SK-N-SH treated with all-trans-retinoic acid at 6 μM for 48 hours (cell line): ENCODE data around the gene UCN.

Source experiments
- CSRNP3 ChIP-seq: fragments of 250-450 bp; sonication (Bioruptor Pico); IDR thresholded peaks from 2 replicates; pipeline ENCODE4 v1.5.1; 2021; ENCODE audit warnings: mild to moderate bottlenecking, moderate library complexity
- ESRRG ChIP-seq: fragments of 250-450 bp; sonication (Bioruptor Pico); IDR thresholded peaks from 2 replicates; pipeline ENCODE4 v1.6.1; 2021; ENCODE audit warnings: mild to moderate bottlenecking
- PPARA ChIP-seq: fragments of 250-450 bp; sonication (Bioruptor Pico); IDR thresholded peaks from 2 replicates; pipeline ENCODE4 v1.5.0; 2020; ENCODE audit warnings: mild to moderate bottlenecking, borderline replicate concordance
- SNAI2 ChIP-seq: fragments of 250-450 bp; sonication (Bioruptor Pico); IDR thresholded peaks from 2 replicates; pipeline ENCODE4 v1.5.0; 2020; ENCODE audit warnings: mild to moderate bottlenecking, moderate library complexity
- TCF4 ChIP-seq: fragments of 250-450 bp; sonication (Bioruptor Pico); IDR thresholded peaks from 2 replicates; pipeline ENCODE4 v1.8.0; 2021; ENCODE audit warnings: mild to moderate bottlenecking, moderate library complexity, borderline replicate concordance
- ZC3H10 ChIP-seq: fragments of 250-450 bp; sonication (Bioruptor Pico); IDR thresholded peaks from 2 replicates; pipeline ENCODE4 v1.5.1; 2021; ENCODE audit warnings: mild to moderate bottlenecking, moderate library complexity
- ZFP3 ChIP-seq: fragments of 250-450 bp; sonication (Bioruptor Pico); IDR thresholded peaks from 2 replicates; pipeline ENCODE4 v1.5.0; 2020; ENCODE audit warnings: mild to moderate bottlenecking, moderate library complexity
- ZFP30 ChIP-seq: fragments of 450-650 bp; formaldehyde crosslinking; IDR thresholded peaks from 2 replicates; pipeline ENCODE4 v1.5.0; 2022; ENCODE audit warnings: mild to moderate bottlenecking, moderate library complexity
- TF ChIP-seq, protein P1 (sequence below): fragments of 250-450 bp; sonication (Bioruptor Pico); IDR thresholded peaks from 2 replicates; pipeline ENCODE4 v1.8.0; 2020; ENCODE audit warnings: mild to moderate bottlenecking, moderate library complexity, borderline replicate concordance
- TF ChIP-seq, protein P2 (sequence below): fragments of 250-450 bp; sonication (Bioruptor Pico); IDR thresholded peaks from 2 replicates; pipeline ENCODE4 v1.5.1; 2020; ENCODE audit warnings: low read depth, mild to moderate bottlenecking, moderate library complexity

DNA sequence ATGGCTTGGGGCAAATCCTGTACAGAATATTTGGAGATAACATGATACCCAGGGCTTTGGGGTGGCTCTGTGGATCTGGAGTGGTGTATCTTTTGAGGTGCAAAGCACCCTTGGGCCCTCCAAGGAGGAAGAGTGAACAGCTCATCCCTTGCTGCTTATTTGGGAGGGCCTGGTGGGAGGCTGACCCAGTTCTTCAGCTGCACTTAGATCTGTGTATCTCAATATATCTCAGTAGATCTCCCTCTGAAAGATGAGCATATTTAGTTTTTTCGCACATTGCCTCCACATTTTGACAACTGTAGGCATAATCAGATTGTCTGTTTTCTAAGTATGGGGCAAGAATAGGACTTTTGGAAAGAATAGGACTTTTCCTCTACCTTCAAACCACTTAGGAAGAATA, 23.2 kb downstream of the UCN start:
- no peak for TF ChIP-seq CSRNP3 (CRISPR knock-in tag)
- no peak for TF ChIP-seq ZFP3 (CRISPR knock-in tag)
- TF ChIP-seq, protein P1, sequence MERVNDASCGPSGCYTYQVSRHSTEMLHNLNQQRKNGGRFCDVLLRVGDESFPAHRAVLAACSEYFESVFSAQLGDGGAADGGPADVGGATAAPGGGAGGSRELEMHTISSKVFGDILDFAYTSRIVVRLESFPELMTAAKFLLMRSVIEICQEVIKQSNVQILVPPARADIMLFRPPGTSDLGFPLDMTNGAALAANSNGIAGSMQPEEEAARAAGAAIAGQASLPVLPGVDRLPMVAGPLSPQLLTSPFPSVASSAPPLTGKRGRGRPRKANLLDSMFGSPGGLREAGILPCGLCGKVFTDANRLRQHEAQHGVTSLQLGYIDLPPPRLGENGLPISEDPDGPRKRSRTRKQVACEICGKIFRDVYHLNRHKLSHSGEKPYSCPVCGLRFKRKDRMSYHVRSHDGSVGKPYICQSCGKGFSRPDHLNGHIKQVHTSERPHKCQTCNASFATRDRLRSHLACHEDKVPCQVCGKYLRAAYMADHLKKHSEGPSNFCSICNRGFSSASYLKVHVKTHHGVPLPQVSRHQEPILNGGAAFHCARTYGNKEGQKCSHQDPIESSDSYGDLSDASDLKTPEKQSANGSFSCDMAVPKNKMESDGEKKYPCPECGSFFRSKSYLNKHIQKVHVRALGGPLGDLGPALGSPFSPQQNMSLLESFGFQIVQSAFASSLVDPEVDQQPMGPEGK (CRISPR knock-in tag), result no peak
- no peak for TF ChIP-seq TCF4 (CRISPR knock-in tag)
- TF ChIP-seq ZFP30 (CRISPR knock-in tag), result no peak
- TF ChIP-seq SNAI2 (CRISPR knock-in tag), result no peak
- TF ChIP-seq, protein P2, sequence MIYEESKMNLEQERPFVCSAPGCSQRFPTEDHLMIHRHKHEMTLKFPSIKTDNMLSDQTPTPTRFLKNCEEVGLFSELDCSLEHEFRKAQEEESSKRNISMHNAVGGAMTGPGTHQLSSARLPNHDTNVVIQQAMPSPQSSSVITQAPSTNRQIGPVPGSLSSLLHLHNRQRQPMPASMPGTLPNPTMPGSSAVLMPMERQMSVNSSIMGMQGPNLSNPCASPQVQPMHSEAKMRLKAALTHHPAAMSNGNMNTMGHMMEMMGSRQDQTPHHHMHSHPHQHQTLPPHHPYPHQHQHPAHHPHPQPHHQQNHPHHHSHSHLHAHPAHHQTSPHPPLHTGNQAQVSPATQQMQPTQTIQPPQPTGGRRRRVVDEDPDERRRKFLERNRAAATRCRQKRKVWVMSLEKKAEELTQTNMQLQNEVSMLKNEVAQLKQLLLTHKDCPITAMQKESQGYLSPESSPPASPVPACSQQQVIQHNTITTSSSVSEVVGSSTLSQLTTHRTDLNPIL (CRISPR knock-in tag), result no peak
- no peak for TF ChIP-seq ESRRG (CRISPR knock-in tag)
- TF ChIP-seq ZC3H10 (CRISPR knock-in tag), result no peak
- no peak for TF ChIP-seq PPARA
